Endodermal cell (in vitro differentiated cells): ENCODE measurements around the gene EHD4. TPM values are rescaled to one million over a fixed set of nuclear protein-coding genes. Genes with fewer than 3 reads are reported as not detected.
A peak's percentile ranks its signal among the peaks of the same experiment; 100 is the strongest.

Experiments
- DNase-seq: peaks from one replicate; pipeline ENCODE4 v3.0.0-alpha.2; 2017
- H3K27ac ChIP-seq: 2 replicates; pipeline ENCODE4 v1.5.1; 2013; ENCODE audit warnings: mild to moderate bottlenecking, low read depth, low read length, moderate library complexity
- H3K27me3 ChIP-seq: 2 replicates; pipeline ENCODE4 v1.6.1; 2013; ENCODE audit warnings: mild to moderate bottlenecking, low read length, moderate library complexity; ENCODE audit not compliant: insufficient read depth, control insufficient read depth, poor library complexity, severe bottlenecking
- H3K36me3 ChIP-seq: 2 replicates; pipeline ENCODE4 v1.7.0; 2013; ENCODE audit warnings: mild to moderate bottlenecking, low read length, moderate library complexity; ENCODE audit not compliant: control insufficient read depth, insufficient read depth
- H3K4me1 ChIP-seq: one replicate; pipeline ENCODE4 v1.7.0; 2013; ENCODE audit warnings: low read length; ENCODE audit not compliant: control insufficient read depth, insufficient read depth
- H3K4me3 ChIP-seq: 2 replicates; pipeline ENCODE4 v1.5.1; 2013; ENCODE audit warnings: mild to moderate bottlenecking, low read length, moderate library complexity
- H3K9ac ChIP-seq: 2 replicates; pipeline ENCODE4 v1.6.1; 2013; ENCODE audit warnings: mild to moderate bottlenecking, low read length, moderate library complexity; ENCODE audit not compliant: poor library complexity, severe bottlenecking; ENCODE audit errors: extremely low read depth
- H3K9me3 ChIP-seq: 2 replicates; pipeline ENCODE4 v1.6.1; 2013; ENCODE audit warnings: mild to moderate bottlenecking, low read length, moderate library complexity; ENCODE audit not compliant: control insufficient read depth
- H3K27ac Mint-ChIP-seq: 2 replicates; pipeline ENCODE4 v1.8.0; 2020; ENCODE audit warnings: mixed read lengths
- H3K27me3 Mint-ChIP-seq: 2 replicates; pipeline ENCODE4 v1.8.0; 2021; ENCODE audit warnings: mild to moderate bottlenecking, mixed read lengths; ENCODE audit not compliant: insufficient read depth
- H3K36me3 Mint-ChIP-seq: 2 replicates; pipeline ENCODE4 v1.8.0; 2020; ENCODE audit warnings: low read depth, mixed read lengths
- H3K4me1 Mint-ChIP-seq: 2 replicates; pipeline ENCODE4 v1.8.0; 2020; ENCODE audit warnings: mixed read lengths
- H3K4me3 Mint-ChIP-seq: 2 replicates; pipeline ENCODE4 v1.8.0; 2020; ENCODE audit warnings: mild to moderate bottlenecking, moderate library complexity, mixed read lengths
- H3K9me3 Mint-ChIP-seq: 2 replicates; pipeline ENCODE4 v1.8.0; 2020; ENCODE audit warnings: mild to moderate bottlenecking, mixed read lengths
- WGBS, 2 experiments: methylation state at CpG; one replicate each; pipeline versions ENCODE4 v1.1.5 to v1.1.7; 2013; ENCODE audit warnings: missing lambda C conversion rate in 2 of 2, mixed read lengths in 1 of 2; ENCODE audit not compliant: insufficient coverage in 1 of 2, insufficient read length in 1 of 2; 5-methylcytosine and 5-hydroxymethylcytosine counted together
- total RNA-seq, 2 donors: library from RNA; stranded (reverse); fragmentation: NEBNext Ultra II Directional in 1 of 2; extraction: Animal tissue kit (Norgen Biotek cat#: 25700) in 1 of 2; gene quantifications; 2 replicates in 1 of 2; 3 replicates in 1 of 2; pipeline ENCODE4 v1.2.1, GENCODE V29; 2021
- TF ChIP-seq, protein P1 (sequence below): fragments of 200-600 bp; sonication (generic); conservative IDR thresholded peaks from 2 replicates; pipeline ENCODE4 v1.5.0; 2021; ENCODE audit warnings: antibody characterized with exemption, mild to moderate bottlenecking

The EHD4 gene
- total RNA-seq, 2 donors from 2014 or later = 16.9 to 17.3 TPM

DNA sequence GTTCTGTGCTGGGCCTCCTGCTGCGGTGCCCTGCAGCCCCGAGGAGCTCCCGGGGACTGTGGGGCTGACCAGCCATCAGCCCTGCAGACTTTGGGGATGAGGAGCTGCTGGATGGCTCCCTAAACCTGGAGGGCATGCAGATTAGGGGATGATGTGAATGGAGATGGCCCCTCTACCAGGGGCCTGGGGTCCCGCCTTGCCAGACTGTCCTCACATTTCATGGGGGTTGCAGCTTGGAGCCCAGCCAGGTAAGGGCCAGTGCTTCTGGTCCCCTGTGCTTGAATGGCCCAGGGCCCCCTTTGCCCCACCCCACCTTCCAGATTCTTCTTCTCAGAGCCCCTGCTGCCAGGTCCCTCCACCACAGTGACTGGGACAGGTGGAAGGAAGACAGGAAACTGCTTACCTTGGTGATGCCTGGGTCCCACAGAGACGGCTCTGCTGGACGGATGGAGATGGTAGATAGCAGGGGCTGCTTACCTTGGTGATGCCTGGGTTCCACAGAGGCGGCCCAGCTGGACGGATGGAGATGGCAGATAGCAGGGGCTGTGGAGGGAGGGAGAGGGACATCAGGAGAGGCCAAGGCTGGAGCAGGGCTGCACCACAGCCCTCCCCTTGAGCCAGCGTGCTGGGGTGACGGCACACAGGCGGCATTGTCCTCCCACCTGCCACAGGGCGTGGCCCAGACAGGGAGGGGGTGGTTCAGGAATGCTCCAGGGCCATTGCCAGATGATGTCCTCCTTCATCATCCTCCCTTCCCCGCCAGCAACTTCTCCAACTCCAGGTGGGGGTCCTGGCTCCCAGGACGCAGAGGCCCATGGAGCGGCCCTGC, 78.7 kb downstream of the EHD4 start, which contains the start of gene SPTBN5:
Gene SPTBN5, minus strand, starts transcription at position 632 of the 829 bp plus-strand sequence. Its CDS starts 556 bp downstream, at position 76.
- TF ChIP-seq, protein P1, sequence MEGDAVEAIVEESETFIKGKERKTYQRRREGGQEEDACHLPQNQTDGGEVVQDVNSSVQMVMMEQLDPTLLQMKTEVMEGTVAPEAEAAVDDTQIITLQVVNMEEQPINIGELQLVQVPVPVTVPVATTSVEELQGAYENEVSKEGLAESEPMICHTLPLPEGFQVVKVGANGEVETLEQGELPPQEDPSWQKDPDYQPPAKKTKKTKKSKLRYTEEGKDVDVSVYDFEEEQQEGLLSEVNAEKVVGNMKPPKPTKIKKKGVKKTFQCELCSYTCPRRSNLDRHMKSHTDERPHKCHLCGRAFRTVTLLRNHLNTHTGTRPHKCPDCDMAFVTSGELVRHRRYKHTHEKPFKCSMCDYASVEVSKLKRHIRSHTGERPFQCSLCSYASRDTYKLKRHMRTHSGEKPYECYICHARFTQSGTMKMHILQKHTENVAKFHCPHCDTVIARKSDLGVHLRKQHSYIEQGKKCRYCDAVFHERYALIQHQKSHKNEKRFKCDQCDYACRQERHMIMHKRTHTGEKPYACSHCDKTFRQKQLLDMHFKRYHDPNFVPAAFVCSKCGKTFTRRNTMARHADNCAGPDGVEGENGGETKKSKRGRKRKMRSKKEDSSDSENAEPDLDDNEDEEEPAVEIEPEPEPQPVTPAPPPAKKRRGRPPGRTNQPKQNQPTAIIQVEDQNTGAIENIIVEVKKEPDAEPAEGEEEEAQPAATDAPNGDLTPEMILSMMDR = no peak
- Mint-ChIP-seq H3K9me3 (no peaks in the 10 kb centered on the region), H3K27me3 (no peaks in the 10 kb centered on the region), H3K36me3 (peaks cover 6% of the 10 kb centered on the region), H3K4me3 (no peak within 1 kb of the TSS), H3K4me1 (peaks cover 28% of the 10 kb centered on the region), H3K27ac (peak within 1 kb of the TSS; percentile 30)
- H3K4me3 ChIP-seq = no peak within 1 kb of the TSS
- H3K27me3 ChIP-seq = no peaks in the 10 kb centered on the region
- H3K36me3 ChIP-seq = peaks cover 3% of the 10 kb centered on the region
- H3K9me3 ChIP-seq = no peaks in the 10 kb centered on the region
- no peak within 1 kb of the TSS for H3K9ac ChIP-seq
- no peak within 1 kb of the TSS for H3K27ac ChIP-seq
- H3K4me1 ChIP-seq = peaks cover 18% of the 10 kb centered on the region
- no peak for DNase-seq
- WGBS, 2 experiments = 94 to 99% methylated on average over 12 to 15 of the region's 15 CpGs

DNA sequence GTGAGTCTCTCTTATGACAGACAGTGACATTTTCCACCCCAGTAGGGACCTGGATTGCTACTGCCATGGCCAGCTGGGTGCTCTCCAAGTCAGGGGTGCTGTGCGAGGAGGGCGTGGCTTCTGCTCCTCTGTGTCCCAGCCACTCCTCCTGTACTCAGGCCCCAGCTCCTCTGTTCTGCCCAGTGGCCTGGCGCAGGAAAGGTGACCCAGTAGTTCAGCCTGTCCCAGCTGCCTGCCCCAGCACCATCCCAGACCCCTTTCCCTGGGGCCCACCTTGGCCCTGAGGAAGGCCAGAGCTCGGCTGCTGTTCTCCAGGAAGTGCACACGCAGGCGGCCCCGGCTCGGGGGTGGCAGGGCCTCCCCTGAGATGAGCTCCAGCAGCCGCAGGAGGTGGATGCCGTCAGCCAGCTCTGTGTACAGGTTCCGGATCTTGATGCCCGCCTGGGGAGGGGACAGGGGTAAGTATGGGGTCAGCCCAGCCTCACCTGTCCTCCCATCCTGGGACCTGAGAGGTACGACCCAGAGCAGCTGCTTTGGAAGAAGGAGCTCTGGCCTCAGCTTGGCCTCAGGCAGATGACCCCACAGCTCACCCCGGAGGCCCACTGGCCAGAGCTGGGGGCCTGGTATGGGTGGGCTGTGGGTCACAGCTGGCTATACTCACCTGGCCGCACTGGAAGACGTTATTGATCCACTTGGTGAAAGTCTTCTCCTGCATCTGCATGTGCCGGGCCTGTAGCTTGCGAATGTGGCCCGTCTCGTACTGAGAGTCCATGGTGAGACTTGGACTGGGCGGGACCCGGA, 79.5 kb downstream of the EHD4 start:
- peaks cover 2% of the 10 kb centered on the region for H3K36me3 Mint-ChIP-seq
- peaks cover 28% of the 10 kb centered on the region for H3K4me1 Mint-ChIP-seq
- H3K4me3 Mint-ChIP-seq = no peak overlapping the region
- H3K27ac Mint-ChIP-seq = peak overlapping the region; percentile 5
- H3K9ac ChIP-seq = no peak overlapping the region
- no peaks in the 10 kb centered on the region for H3K9me3 Mint-ChIP-seq
- H3K4me1 ChIP-seq = peaks cover 18% of the 10 kb centered on the region
- no peaks in the 10 kb centered on the region for H3K9me3 ChIP-seq
- no peak overlapping the region for H3K27ac ChIP-seq
- TF ChIP-seq, protein P1 = no peak
- no peaks in the 10 kb centered on the region for H3K27me3 ChIP-seq
- no peaks in the 10 kb centered on the region for H3K36me3 ChIP-seq
- WGBS, 2 experiments = 94% methylated on average over 19 to 22 of the region's 22 CpGs
- no peaks in the 10 kb centered on the region for H3K27me3 Mint-ChIP-seq
- DNase-seq = no peak
- H3K4me3 ChIP-seq = no peak overlapping the region

DNA sequence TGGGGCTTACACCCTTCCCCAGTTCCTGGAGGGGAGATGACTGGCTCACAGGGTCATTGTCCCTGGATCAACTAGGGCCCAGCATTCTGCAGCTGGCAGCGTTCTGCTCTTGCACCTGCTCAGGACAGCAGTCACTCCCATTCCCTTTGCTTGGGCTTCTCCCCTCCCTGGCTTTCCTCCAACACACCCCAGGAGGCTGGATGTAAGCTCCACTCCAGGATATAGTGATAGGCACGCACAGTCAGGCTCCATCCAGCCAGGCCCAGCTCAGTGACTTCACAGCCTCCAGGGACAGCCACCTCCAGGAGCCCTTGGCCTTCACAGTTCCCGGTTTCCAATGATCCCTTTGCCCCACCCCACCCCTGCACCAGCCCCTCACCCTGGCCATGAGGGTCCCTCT, 80.4 kb downstream of the EHD4 start:
- no peaks in the 10 kb centered on the region for H3K9me3 ChIP-seq
- H3K4me1 ChIP-seq = peaks cover 18% of the 10 kb centered on the region
- H3K4me1 Mint-ChIP-seq = peaks cover 28% of the 10 kb centered on the region
- no peaks in the 10 kb centered on the region for H3K9me3 Mint-ChIP-seq
- H3K36me3 Mint-ChIP-seq = no peaks in the 10 kb centered on the region
- TF ChIP-seq, protein P1 = no peak
- H3K27me3 ChIP-seq = no peaks in the 10 kb centered on the region
- H3K36me3 ChIP-seq = no peaks in the 10 kb centered on the region
- H3K27me3 Mint-ChIP-seq = no peaks in the 10 kb centered on the region
- no peak overlapping the region for H3K4me3 Mint-ChIP-seq
- H3K27ac Mint-ChIP-seq = no peak overlapping the region
- WGBS, 2 experiments = 83 to 90% methylated on average over 3 of the region's 3 CpGs
- no peak overlapping the region for H3K4me3 ChIP-seq
- H3K27ac ChIP-seq = no peak overlapping the region
- no peak for DNase-seq
- H3K9ac ChIP-seq = no peak overlapping the region
